Astrocyte (in vitro differentiated cells and primary cell): ENCODE measurements around the gene GABRA4. TPM values are rescaled to one million over a fixed set of nuclear protein-coding genes. Genes with fewer than 3 reads are reported as not detected.
A peak's percentile ranks its signal among the peaks of the same experiment; 100 is the strongest.

ENCODE experiments used
- DNase-seq: peaks from one replicate; pipeline ENCODE4 v3.0.0-alpha.2; 2010; ENCODE audit warnings: low read depth
- FAIRE-seq: peaks from 2 replicates; lab custom pipeline; 2011; peaks lifted over from hg19 to GRCh38; lab: Jason Lieb, UNC
- H2AFZ ChIP-seq: 2 replicates; pipeline ENCODE4 v1.6.0; 2012; ENCODE audit warnings: low read depth, low read length, inconsistent platforms
- H3K27ac ChIP-seq: 2 replicates; pipeline ENCODE4 v1.5.1; 2011; ENCODE audit warnings: low read depth, low read length, inconsistent platforms
- H3K27me3 ChIP-seq: 2 replicates; pipeline ENCODE4 v1.6.0; 2011; ENCODE audit warnings: low read length, inconsistent platforms; ENCODE audit not compliant: insufficient read depth
- H3K36me3 ChIP-seq: 2 replicates; pipeline ENCODE4 v1.5.1; 2011; ENCODE audit warnings: low read length, inconsistent platforms; ENCODE audit not compliant: insufficient read depth
- H3K4me1 ChIP-seq: 2 replicates; pipeline ENCODE4 v1.5.1; 2011; ENCODE audit warnings: low read length, inconsistent platforms; ENCODE audit not compliant: insufficient read depth
- H3K4me2 ChIP-seq: 2 replicates; pipeline ENCODE4 v1.6.0; 2012; ENCODE audit warnings: low read length, inconsistent platforms
- H3K4me3 ChIP-seq: 2 replicates; pipeline ENCODE4 v1.5.1; 2011; ENCODE audit warnings: low read depth, mild to moderate bottlenecking, low read length, inconsistent platforms; ENCODE audit not compliant: insufficient read depth
- H3K79me2 ChIP-seq: 2 replicates; pipeline ENCODE4 v1.6.0; 2012; ENCODE audit warnings: mild to moderate bottlenecking, low read length, inconsistent platforms; ENCODE audit not compliant: insufficient read depth
- H3K9ac ChIP-seq: 2 replicates; pipeline ENCODE4 v1.6.0; 2012; ENCODE audit warnings: mild to moderate bottlenecking, low read length, inconsistent platforms
- H3K9me3 ChIP-seq: 2 replicates; pipeline ENCODE4 v1.5.1; 2012; ENCODE audit warnings: low read depth, mild to moderate bottlenecking, low read length, inconsistent platforms; ENCODE audit not compliant: insufficient read depth
- H4K20me1 ChIP-seq: 2 replicates; pipeline ENCODE4 v1.6.0; 2012; ENCODE audit warnings: low read length, inconsistent platforms; ENCODE audit not compliant: insufficient read depth
- H3K27ac Mint-ChIP-seq: one replicate; pipeline ENCODE4 v1.8.0; 2021; ENCODE audit warnings: mild to moderate bottlenecking, mixed read lengths; ENCODE audit not compliant: unreplicated experiment
- H3K27me3 Mint-ChIP-seq: one replicate; pipeline ENCODE4 v1.8.0; 2021; ENCODE audit warnings: low read depth, mixed read lengths; ENCODE audit not compliant: unreplicated experiment
- H3K36me3 Mint-ChIP-seq: one replicate; pipeline ENCODE4 v1.8.0; 2021; ENCODE audit warnings: low read depth, mixed read lengths; ENCODE audit not compliant: unreplicated experiment
- H3K4me1 Mint-ChIP-seq: one replicate; pipeline ENCODE4 v1.8.0; 2021; ENCODE audit warnings: low read depth, mixed read lengths; ENCODE audit not compliant: unreplicated experiment
- H3K4me3 Mint-ChIP-seq: one replicate; pipeline ENCODE4 v1.8.0; 2021; ENCODE audit warnings: mild to moderate bottlenecking, moderate library complexity, mixed read lengths; ENCODE audit not compliant: unreplicated experiment
- H3K9me3 Mint-ChIP-seq: one replicate; pipeline ENCODE4 v1.8.0; 2021; ENCODE audit warnings: mild to moderate bottlenecking, mixed read lengths; ENCODE audit not compliant: unreplicated experiment
- EZH2 ChIP-seq: IDR thresholded peaks from 2 replicates; pipeline ENCODE4 v1.6.1; 2012; ENCODE audit warnings: mild to moderate bottlenecking, low read length, inconsistent platforms; ENCODE audit not compliant: insufficient read depth
- total RNA-seq: library from RNA; stranded (reverse); gene quantifications from 2 replicates; pipeline ENCODE4 v1.2.1, GENCODE V29; 2021
- TF ChIP-seq, protein P1 (sequence below): IDR thresholded peaks from 2 replicates; pipeline ENCODE4 v1.5.1; 2011; ENCODE audit warnings: low read depth, mild to moderate bottlenecking, inconsistent platforms, low read length, moderate library complexity; ENCODE audit not compliant: insufficient read depth

The GABRA4 gene
- total RNA-seq, 1 donor from 2014 or later: not detected

DNA sequence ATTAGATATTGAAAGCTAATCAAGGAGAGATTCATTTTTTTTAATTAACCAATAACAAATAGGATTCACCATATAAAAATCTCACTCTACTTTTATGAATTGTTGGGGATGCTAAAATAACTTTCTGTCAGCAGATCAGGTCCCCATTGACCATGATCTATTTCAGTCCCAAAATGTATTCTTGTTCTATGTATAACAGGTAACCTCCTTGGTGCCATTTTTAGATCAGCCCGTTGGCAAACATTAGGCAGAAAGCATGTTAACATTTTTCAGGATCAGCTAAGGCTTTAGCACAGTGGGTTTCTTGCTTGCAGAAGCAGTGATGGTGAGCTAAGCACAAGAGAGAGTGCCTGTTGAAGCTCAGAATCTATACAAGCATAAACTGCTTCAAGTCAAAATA lies 43.6 kb downstream of the GABRA4 start:
- Histone ChIP-seq H3K4me2 (no peak overlapping the region), H3K4me1 (no peaks in the 10 kb centered on the region), H4K20me1 (no peaks in the 10 kb centered on the region), H3K4me3 (no peak overlapping the region), H3K9ac (no peak overlapping the region), H2AFZ (no peak overlapping the region), H3K36me3 (no peaks in the 10 kb centered on the region), H3K27me3 (no peaks in the 10 kb centered on the region), H3K9me3 (no peaks in the 10 kb centered on the region), H3K27ac (no peak overlapping the region), H3K79me2 (no peaks in the 10 kb centered on the region)
- Mint-ChIP-seq H3K36me3 (no peaks in the 10 kb centered on the region), H3K9me3 (no peaks in the 10 kb centered on the region), H3K4me1 (peaks cover 10% of the 10 kb centered on the region), H3K27ac (no peak overlapping the region), H3K4me3 (no peak overlapping the region), H3K27me3 (peaks cover 3% of the 10 kb centered on the region)
- no peak for TF ChIP-seq EZH2
- TF ChIP-seq, protein P1, sequence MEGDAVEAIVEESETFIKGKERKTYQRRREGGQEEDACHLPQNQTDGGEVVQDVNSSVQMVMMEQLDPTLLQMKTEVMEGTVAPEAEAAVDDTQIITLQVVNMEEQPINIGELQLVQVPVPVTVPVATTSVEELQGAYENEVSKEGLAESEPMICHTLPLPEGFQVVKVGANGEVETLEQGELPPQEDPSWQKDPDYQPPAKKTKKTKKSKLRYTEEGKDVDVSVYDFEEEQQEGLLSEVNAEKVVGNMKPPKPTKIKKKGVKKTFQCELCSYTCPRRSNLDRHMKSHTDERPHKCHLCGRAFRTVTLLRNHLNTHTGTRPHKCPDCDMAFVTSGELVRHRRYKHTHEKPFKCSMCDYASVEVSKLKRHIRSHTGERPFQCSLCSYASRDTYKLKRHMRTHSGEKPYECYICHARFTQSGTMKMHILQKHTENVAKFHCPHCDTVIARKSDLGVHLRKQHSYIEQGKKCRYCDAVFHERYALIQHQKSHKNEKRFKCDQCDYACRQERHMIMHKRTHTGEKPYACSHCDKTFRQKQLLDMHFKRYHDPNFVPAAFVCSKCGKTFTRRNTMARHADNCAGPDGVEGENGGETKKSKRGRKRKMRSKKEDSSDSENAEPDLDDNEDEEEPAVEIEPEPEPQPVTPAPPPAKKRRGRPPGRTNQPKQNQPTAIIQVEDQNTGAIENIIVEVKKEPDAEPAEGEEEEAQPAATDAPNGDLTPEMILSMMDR: no peak
- no peak for DNase-seq
- FAIRE-seq: no peak

DNA sequence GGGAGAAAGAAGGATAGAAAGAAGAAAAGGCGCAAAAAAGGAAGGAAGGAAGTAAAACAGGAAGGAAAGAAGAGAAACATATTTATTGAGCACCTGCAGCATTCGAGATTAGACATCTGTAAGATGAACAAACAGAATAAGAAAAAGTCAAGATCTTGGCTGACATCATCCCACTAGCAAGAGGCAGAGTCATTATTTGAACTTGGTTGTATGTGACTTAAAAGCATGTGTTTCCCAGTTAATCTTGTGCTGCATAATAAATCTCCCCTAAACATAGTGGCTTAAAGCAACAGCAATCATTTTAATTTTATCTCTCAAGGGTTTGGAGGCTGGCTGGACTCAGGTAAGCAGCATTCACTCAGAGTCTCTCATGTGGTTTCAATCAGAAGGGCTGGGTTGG lies 45.8 kb downstream of the GABRA4 start:
- peak overlapping the region; percentile 31 for H2AFZ ChIP-seq
- peak overlapping the region; percentile 45 for H3K27ac ChIP-seq
- Mint-ChIP-seq H3K36me3 (no peaks in the 10 kb centered on the region), H3K4me1 (peaks cover 10% of the 10 kb centered on the region), H3K4me3 (no peak overlapping the region), H3K9me3 (no peaks in the 10 kb centered on the region), H3K27me3 (peaks cover 1% of the 10 kb centered on the region), H3K27ac (peak overlapping the region; percentile 78)
- no peaks in the 10 kb centered on the region for H3K4me1 ChIP-seq
- TF ChIP-seq, protein P1: no peak
- no peak for TF ChIP-seq EZH2
- H3K9me3 ChIP-seq: no peaks in the 10 kb centered on the region
- no peaks in the 10 kb centered on the region for H3K79me2 ChIP-seq
- H3K4me3 ChIP-seq: no peak overlapping the region
- H3K36me3 ChIP-seq: no peaks in the 10 kb centered on the region
- H3K4me2 ChIP-seq: peak overlapping the region; percentile 31
- H4K20me1 ChIP-seq: no peaks in the 10 kb centered on the region
- H3K27me3 ChIP-seq: no peaks in the 10 kb centered on the region
- peak overlapping the region; percentile 22 for H3K9ac ChIP-seq
- FAIRE-seq (no peak), DNase-seq (no peak)

DNA sequence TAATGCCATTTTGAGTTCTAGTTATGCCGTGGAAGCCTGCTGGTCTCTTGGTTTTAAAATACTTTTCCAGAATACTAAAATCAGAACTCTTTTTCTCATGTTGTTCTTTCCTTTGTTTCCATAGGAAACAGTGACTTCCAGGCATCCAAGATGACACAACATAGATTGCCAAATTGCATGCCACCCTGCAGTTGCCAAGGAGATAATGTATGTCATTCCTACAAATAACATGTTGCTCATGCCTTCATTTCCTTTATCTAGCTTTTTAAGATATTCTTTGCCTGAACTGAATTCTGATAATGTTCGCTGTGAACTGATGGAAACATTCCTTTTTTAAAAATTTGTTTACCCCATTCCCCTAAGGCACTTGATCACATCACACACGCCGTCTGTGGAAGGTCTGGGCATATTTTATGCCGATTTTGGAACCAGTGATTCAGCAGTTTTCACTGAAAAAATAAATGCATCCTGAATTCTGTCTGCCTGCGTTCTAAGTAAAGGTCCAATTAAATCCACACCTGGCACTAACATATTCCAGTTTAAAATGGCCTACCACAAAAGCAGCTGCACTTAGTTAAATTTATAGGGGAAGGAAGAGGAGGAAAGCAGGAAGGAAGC lies 46.4 kb downstream of the GABRA4 start:
- peak overlapping the region; percentile 22 for H3K9ac ChIP-seq
- Mint-ChIP-seq H3K27ac (peak overlapping the region; percentile 78), H3K4me1 (peaks cover 5% of the 10 kb centered on the region), H3K36me3 (no peaks in the 10 kb centered on the region), H3K27me3 (peaks cover 1% of the 10 kb centered on the region), H3K4me3 (no peak overlapping the region), H3K9me3 (no peaks in the 10 kb centered on the region)
- H3K9me3 ChIP-seq: no peaks in the 10 kb centered on the region
- H3K4me1 ChIP-seq: no peaks in the 10 kb centered on the region
- no peak overlapping the region for H3K4me3 ChIP-seq
- H4K20me1 ChIP-seq: no peaks in the 10 kb centered on the region
- H3K27ac ChIP-seq: peak overlapping the region; percentile 45
- H3K36me3 ChIP-seq: no peaks in the 10 kb centered on the region
- peak; percentile 35 for DNase-seq
- H3K79me2 ChIP-seq: no peaks in the 10 kb centered on the region
- H3K27me3 ChIP-seq: no peaks in the 10 kb centered on the region
- H3K4me2 ChIP-seq: peak overlapping the region; percentile 31
- FAIRE-seq: no peak
- H2AFZ ChIP-seq: peak overlapping the region; percentile 31
- TF ChIP-seq, protein P1: no peak
- no peak for TF ChIP-seq EZH2
